Stimulated activated CD4-positive, alpha-beta T cell treated with anti-CD3 and anti-CD28 coated beads, Interleukin-15, amount 100 ng/mL, for 48 hours (primary cell): ENCODE measurements around the gene GTSF1L.

Experiments used
- DNase-seq, 2 donors: peaks; one replicate each; pipeline ENCODE4 v3.0.0-alpha.2; 2020; ENCODE audit warnings: low read depth in 2 of 2

Gene GTSF1L

GRCh38 chr20:43746344-43747137, 19.7 kb upstream of the GTSF1L start:
- DNase-seq: no peak

DNA sequence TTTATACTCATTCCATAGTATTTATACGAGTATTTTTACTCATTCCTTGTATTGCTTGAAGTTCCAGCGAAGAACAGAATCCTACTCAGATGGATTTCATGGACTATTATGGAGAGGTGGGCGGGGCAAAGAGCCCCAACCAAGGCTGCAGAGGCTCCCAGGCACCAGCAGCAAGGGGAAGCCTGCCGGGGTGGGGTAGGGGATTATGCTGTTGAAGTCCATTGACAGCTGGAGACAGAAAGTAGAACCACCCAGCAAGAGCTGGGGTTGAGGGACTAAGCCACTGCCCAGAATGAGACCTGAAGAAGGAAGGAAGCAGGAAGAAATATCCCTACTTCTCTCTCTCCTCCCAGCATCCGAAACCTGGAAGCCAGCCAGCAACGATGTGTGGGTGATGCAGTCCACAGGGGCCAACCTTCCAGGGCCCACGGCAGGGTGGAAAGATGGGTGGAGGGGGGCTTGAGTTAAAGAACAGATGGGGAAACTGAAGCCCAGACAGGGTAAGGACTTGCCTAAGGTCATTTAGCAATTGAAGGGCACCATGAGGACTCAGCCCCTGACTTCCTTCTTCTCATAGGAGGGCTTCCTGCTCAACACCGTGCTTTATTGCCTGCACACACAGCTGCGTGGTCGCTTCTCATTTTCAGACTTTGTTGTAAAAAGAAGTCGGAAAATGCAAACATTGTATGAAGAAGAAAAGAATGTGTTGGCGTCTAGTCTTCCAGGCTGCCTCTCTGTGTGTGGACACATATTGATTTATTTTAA, 18.3 kb upstream of the GTSF1L start:
- no peak for DNase-seq

DNA sequence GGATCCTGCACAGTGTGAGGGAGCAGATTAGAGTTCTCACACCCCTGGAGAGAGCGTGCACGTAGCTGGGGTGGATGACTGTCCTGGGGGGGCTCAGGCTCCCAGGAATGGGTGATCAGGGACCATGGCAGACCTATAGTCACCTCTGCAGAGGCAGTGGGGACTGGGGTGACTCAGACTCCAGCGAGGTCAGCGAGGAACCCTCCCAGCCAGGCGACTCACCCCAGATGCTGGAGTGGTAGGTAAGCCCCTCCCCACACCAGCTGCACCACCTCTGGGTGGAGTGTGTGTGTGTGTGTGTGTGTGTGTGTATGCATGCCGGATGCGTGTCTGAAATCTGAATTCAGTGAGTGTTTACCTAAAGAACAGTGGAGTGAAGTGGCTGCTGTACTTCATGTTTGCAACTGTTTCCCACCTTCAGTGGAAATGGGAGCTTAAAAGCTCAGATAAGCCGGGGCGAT, 17.4 kb upstream of the GTSF1L start:
- DNase-seq: no peak

DNA sequence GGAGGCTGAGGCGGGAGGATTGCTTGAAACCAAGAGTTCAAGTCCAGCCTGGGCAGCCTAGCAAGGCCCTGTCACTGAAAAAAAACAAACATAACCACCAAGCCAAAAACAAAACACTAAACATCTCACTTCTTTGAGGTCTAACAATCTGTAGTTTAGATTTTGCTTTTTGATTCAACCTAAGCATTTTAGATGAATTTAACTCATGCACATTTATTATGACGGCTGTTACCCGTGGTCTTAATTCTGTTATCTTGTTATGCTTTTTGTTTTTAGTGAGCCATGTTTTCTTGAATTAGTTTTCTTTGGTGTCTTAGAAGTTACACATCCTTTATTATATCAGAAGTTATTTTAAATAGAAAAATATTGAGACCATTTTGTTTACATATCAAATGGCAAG, 13.8 kb upstream of the GTSF1L start:
- DNase-seq: no peak

DNA sequence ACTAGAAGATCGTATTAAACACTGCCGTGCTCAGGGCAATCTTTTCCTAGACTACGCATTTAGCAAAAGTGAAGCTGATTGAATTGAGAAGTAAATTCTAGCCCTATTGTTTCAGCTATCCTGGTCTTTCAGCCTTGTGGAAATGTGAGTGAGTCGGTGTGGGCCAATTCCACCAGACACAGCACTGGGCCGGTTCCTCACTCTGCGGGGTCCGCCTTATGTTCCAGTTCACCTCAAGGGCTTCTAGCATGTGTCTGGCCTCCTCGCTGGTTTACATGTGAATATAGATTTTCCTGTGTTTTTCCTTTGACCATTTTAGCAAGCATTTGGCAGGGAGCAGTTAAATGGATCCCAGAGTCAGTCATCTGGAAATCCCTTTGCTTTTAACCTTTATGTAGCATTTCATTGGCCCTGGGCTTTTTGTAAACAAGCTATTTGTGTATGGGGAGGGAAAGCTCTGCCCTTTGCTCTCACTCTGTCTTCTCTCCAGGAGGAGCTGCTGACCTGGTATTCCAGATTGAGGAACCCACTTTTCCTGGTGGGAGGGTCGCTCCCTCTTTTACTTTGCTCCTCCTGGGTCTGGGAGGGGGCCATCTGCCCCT, 12.4 kb upstream of the GTSF1L start:
- DNase-seq: no peak

- no peak for DNase-seq
Observed at GRCh38 chr20:43737925-43738324, 11.1 kb upstream of the GTSF1L start.

GRCh38 chr20:43736588-43737158, 9.9 kb upstream of the GTSF1L start:
- peak; percentile 25 to 49 for DNase-seq

- no peak for DNase-seq
Observed at GRCh38 chr20:43731927-43732326, 5.1 kb upstream of the GTSF1L start.

DNA sequence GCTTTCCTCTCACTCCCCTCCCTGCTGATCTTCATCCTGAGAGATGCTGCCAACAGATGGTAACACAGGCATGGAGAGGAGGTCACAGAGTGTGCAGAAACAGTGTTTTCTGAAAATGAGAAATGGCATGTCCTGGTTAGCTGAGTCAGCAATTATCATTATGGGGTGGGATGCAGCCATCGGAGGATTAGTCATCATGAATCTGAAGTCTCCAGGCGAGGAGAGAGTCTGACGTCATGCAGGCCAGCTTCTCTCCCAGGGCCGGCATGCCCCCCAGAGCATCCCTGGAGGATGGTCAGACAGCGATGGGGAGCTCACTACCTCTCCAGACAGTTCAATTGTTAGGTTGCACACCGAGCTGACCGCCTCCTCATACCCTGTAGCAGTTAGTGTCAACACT, 4.7 kb upstream of the GTSF1L start:
- DNase-seq: no peak

DNA sequence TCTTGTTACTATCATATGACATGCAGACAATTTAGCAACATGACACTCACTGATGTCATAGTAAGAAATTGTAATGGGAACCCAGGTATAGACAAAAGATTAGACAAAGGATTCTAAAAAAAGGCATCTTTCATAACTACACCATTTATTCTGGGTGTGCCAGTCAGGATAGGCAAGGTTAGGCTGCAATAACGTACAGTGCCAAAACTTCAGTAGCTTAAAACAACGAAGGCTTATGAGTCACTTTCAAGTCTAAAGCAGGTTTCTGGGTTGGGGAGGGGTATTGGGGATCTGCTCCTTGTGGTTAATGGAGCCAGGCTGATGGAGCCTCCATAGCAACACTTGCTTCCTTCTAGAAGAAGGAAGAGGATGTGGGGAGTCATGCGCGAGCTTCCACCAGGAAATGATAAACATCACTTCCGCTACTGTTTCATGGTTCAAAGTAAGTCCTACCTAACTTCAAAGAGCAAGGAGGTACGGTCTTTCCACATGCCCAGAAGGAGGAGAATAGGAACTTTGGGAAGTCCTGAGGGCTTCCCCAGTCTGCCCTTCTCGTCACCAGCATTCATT, 2.0 kb upstream of the GTSF1L start:
- no peak for DNase-seq

DNA sequence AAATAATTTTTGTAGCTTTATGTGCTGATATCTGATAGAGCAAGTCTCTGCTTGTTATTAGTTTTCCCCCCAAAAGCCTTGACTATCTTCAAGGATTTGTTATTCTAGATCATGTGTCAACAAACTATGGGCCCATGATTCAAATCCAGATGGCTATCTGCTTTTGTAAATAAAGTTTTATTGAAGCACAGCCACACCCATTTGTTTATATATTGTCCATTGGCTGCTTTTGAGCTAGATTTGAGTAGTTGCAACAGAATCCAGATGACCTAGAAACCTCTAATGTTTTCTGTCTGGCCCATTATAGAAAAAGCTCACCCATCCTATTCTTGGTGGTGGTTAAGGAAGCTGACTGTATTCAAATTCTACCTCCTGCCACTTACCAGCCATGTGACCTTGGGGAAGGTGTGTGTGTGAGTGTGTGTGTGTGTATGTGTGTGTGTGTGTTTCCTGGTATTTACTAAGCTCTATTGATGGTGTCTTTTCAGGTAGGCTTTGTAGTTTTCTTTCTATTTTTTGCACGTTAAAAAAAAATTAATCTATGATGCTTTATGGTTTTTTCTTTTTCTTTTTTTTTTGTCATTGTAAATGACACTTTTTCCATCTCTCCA, 1.3 kb upstream of the GTSF1L start:
- DNase-seq: no peak

- DNase-seq: no peak
Observed at GRCh38 chr20:43726333-43726732, 469 bp downstream of the GTSF1L start.

DNA sequence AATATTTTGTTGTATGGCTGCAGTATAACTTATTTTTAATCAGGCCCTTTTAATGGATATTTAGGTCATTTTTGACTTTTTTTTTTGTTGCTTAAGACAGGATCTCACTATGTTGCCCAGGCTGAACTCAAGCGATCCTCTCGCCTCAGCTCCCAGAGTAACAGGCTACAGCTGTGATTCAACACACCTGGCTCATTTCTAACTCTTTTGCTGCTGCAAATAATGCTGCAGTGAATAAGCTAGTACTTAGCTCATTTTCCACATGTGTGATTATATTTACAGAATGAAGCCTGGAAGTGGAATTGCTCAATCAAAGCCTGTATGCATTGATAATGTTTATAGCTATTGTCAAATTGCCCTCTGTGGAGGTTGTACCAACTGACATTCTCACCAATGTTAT, 1.1 kb downstream of the GTSF1L start:
- no peak for DNase-seq

DNA sequence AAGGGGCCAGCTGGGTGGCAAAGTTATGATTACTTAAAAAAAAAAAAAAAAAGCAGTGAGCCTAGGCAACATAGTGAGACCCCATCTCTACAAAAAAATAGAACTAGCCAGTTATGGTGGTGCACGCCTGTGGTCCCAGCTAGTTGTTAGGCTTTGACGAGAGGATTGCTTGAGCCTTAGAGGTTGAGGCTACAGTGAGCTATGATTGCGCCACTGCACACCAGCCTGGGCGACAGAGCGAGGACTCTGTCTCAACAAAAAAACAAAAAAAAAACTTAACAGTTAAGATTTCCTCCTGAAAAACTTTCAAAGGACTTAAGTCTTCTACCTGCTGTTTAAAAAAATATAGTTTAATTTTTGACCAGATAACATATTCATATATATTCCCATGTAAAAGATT, 2.4 kb downstream of the GTSF1L start:
- no peak for DNase-seq

GRCh38 chr20:43723735-43724134, 3.1 kb downstream of the GTSF1L start:
- no peak for DNase-seq

DNA sequence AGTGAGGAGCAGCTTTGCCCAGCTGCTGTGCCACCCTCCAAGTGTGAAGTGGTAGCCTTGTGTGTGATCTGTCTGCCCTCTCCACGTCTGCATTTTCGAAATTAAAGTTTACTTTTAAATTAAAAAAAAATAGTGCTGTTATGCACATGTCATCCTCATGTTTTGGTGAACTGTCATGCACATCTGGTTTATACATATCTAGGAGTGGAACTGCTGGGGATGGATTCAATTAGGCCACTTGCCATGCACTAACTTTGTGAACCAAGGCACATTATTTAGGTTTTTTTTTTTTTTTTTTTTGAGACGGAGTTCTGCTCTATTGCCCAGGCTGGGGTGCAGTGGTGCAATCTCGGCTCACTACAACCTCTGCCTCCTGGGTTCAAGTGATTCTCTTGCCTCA, 3.6 kb downstream of the GTSF1L start:
- no peak for DNase-seq

DNA sequence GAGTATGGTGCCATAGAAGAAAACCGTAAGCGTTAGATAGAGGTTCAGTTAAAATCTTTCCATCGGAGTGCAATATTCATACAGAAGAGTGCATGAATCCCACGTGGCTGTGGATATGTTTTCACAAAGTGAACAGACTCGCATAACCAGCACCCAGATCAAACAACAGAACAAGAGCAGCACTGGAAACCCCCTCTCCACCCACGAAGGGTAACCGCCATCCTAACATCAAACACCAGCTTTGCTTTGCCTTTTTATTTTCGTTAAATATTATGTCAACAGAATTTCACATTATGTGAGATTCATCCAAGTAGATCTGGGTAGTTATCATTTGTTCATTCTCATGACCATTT, 4.7 kb downstream of the GTSF1L start:
- DNase-seq: no peak

GRCh38 chr20:43721429-43722152, 5.2 kb downstream of the GTSF1L start:
- DNase-seq: no peak

DNA sequence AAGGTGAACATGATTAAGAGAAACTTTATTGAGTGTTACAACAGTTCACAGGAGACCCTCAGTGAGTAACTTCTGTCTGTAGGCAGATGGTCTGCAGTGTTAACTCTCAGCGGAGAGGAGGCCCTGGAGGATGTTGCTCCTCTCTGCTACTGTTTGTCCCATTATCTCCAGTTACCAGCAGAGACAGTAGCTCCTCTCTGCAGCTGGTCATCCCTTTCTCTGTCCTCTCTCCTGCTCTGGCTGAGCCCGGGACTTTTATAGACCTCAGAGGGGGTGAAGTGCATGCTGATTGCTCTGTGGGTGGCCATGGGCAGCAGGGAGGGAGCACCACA, 5.7 kb downstream of the GTSF1L start:
- no peak for DNase-seq

DNA sequence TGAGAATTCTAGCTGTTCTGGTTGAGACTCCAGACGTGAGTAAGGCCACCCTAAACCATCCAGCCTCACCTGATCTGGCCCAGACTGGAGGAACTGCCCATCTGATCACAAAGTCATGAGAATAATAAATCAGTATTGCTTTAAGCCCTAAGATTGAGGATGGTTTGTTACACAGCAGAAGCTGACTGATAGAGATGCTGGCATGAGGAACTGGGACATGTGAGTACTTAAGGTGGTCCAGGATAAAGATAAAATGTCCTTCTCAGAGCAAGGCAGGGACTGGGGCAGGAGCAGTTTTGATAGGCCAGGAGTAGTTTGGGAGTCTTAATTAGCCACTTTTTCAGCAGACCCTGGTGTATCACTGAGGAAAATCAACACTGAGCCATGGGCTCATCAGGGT, 6.8 kb downstream of the GTSF1L start:
- no peak for DNase-seq

DNA sequence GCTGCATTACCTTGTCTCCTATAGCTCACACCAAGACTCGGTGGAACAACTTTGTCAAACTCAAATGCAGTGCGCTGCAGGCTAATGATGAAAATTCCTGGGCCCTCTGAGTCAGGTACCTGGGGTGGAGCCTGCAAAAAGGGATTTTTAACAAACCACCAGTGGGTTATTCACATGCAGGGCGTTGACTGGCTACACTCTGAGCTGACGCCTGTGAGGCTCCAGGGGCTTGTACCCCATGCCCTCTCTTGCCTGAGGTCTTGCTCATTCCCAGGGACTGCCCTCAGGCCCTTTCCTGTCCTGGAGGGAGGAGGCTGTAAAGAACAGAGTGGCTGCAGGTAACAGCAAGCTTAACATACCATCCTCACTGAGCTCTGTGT, 9.2 kb downstream of the GTSF1L start:
- DNase-seq: no peak
